SK-N-SH treated with all-trans-retinoic acid at 6 μM for 48 hours (cell line): ENCODE data around the gene LONP2.

Experiments
- CSDC2 ChIP-seq: fragments of 250-450 bp; sonication (Bioruptor Pico); IDR thresholded peaks from 2 replicates; pipeline ENCODE4 v1.5.0; 2020; ENCODE audit warnings: mild to moderate bottlenecking, moderate library complexity
- ESRRG ChIP-seq: fragments of 250-450 bp; sonication (Bioruptor Pico); IDR thresholded peaks from 2 replicates; pipeline ENCODE4 v1.6.1; 2021; ENCODE audit warnings: mild to moderate bottlenecking
- GLIS3 ChIP-seq: fragments of 250-450 bp; sonication (Bioruptor Pico); IDR thresholded peaks from 2 replicates; pipeline ENCODE4 v1.5.0; 2020; ENCODE audit warnings: mild to moderate bottlenecking, moderate library complexity
- TOX ChIP-seq: fragments of 250-450 bp; sonication (Bioruptor Pico); IDR thresholded peaks from 2 replicates; pipeline ENCODE4 v1.8.0; 2021; ENCODE audit warnings: mild to moderate bottlenecking, moderate library complexity, borderline replicate concordance
- ZC3H10 ChIP-seq: fragments of 250-450 bp; sonication (Bioruptor Pico); IDR thresholded peaks from 2 replicates; pipeline ENCODE4 v1.5.1; 2021; ENCODE audit warnings: mild to moderate bottlenecking, moderate library complexity
- ZFP3 ChIP-seq: fragments of 250-450 bp; sonication (Bioruptor Pico); IDR thresholded peaks from 2 replicates; pipeline ENCODE4 v1.5.0; 2020; ENCODE audit warnings: mild to moderate bottlenecking, moderate library complexity

- TF ChIP-seq GLIS3 (CRISPR knock-in tag) (no peak), ZC3H10 (no peak), TOX (CRISPR knock-in tag) (no peak), ZFP3 (no peak), ESRRG (CRISPR knock-in tag) (no peak), CSDC2 (no peak)
Observed at GRCh38 chr16:48352648-48353390, 108.7 kb downstream of the LONP2 start.
